Stimulated activated CD4-positive, alpha-beta T cell treated with anti-CD3 and anti-CD28 coated beads, Interleukin-2, amount 100 ng/mL, for 4 hours (primary cell): ENCODE measurements around the gene PIGK.
"Not testable (repeated sequence)": the region's sequence is repeated elsewhere in the genome, so short reads cannot be mapped to it uniquely, and the experiment has no call there.

Experiments
- DNase-seq: peaks from one replicate; pipeline ENCODE4 v3.0.0-alpha.2; 2020; ENCODE audit warnings: low read depth

Gene PIGK

GRCh38 chr1:77193951-77194350 is 25.3 kb downstream of the PIGK start:
- no peak for DNase-seq

- no peak for DNase-seq
Observed at GRCh38 chr1:77188770-77189169, 30.5 kb downstream of the PIGK start.

- DNase-seq = not testable (repeated sequence)
Observed at GRCh38 chr1:77186907-77187306, 32.3 kb downstream of the PIGK start.

GRCh38 chr1:77182083-77182482 is 37.1 kb downstream of the PIGK start:
- DNase-seq = no peak

- DNase-seq = no peak
Observed at GRCh38 chr1:77179632-77180031, 39.6 kb downstream of the PIGK start.

- no peak for DNase-seq
Observed at GRCh38 chr1:77175230-77175844, 43.9 kb downstream of the PIGK start.

- no peak for DNase-seq
Observed at GRCh38 chr1:77170687-77171086, 48.5 kb downstream of the PIGK start.

- no peak for DNase-seq
Observed at GRCh38 chr1:77168358-77168757, 50.9 kb downstream of the PIGK start.

GRCh38 chr1:77164434-77164944 is 54.7 kb downstream of the PIGK start:
- no peak for DNase-seq

- DNase-seq = not testable (repeated sequence)
Observed at GRCh38 chr1:77159706-77160105, 59.5 kb downstream of the PIGK start.

GRCh38 chr1:77156214-77156613 is 63.0 kb downstream of the PIGK start:
- no peak for DNase-seq

GRCh38 chr1:77146270-77146669 is 73.0 kb downstream of the PIGK start:
- DNase-seq = no peak

GRCh38 chr1:77143529-77144121 is 75.6 kb downstream of the PIGK start:
- DNase-seq = no peak

GRCh38 chr1:77139389-77139788 is 79.8 kb downstream of the PIGK start:
- DNase-seq = no peak

GRCh38 chr1:77134359-77134758 is 84.9 kb downstream of the PIGK start:
- DNase-seq = no peak

- DNase-seq = no peak
Observed at GRCh38 chr1:77133731-77134358, 85.4 kb downstream of the PIGK start.

GRCh38 chr1:77126307-77126706 is 92.9 kb downstream of the PIGK start:
- no peak for DNase-seq

GRCh38 chr1:77121503-77121902 is 97.7 kb downstream of the PIGK start:
- no peak for DNase-seq

GRCh38 chr1:77120950-77121349 is 98.3 kb downstream of the PIGK start:
- DNase-seq = no peak

- no peak for DNase-seq
Observed at GRCh38 chr1:77118712-77119111, 100.5 kb downstream of the PIGK start.

- no peak for DNase-seq
Observed at GRCh38 chr1:77104672-77105071, 114.6 kb downstream of the PIGK start.

GRCh38 chr1:77103486-77103885 is 115.7 kb downstream of the PIGK start:
- no peak for DNase-seq

- no peak for DNase-seq
Observed at GRCh38 chr1:77100875-77101274, 118.4 kb downstream of the PIGK start.
